ENCODE measurements around the gene TUBG2.

Gene TUBG2

GRCh38 chr17:42673266-42673884 is 14.3 kb downstream of the TUBG2 start:
- ChIA-PET CTCF (interaction anchor here (0.9 to 4.0 kb wide), 6 partner anchors 10 to 95 kb away, joined by 3 to 31 read pairs (median 6); partner anchors contain the start of genes CNTNAP1, PSMC3IP and TUBG2), POLR2A (interaction anchor here (1.9 kb wide), 1 partner anchor 95 kb away, joined by 5 read pairs; the partner anchor contains the start of gene PSMC3IP)
- TF ChIP-seq, protein P1, sequence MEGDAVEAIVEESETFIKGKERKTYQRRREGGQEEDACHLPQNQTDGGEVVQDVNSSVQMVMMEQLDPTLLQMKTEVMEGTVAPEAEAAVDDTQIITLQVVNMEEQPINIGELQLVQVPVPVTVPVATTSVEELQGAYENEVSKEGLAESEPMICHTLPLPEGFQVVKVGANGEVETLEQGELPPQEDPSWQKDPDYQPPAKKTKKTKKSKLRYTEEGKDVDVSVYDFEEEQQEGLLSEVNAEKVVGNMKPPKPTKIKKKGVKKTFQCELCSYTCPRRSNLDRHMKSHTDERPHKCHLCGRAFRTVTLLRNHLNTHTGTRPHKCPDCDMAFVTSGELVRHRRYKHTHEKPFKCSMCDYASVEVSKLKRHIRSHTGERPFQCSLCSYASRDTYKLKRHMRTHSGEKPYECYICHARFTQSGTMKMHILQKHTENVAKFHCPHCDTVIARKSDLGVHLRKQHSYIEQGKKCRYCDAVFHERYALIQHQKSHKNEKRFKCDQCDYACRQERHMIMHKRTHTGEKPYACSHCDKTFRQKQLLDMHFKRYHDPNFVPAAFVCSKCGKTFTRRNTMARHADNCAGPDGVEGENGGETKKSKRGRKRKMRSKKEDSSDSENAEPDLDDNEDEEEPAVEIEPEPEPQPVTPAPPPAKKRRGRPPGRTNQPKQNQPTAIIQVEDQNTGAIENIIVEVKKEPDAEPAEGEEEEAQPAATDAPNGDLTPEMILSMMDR (IDR thresholded peaks at IDR 0.05; ENCODE audit: insufficient read depth, low read length, missing control alignments) = no peak
- no peak for DNase-seq (ENCODE audit: low read depth, low spot score)
- no peak overlapping the region; the same call in 1 of the 2 replicates for H3K4me3 ChIP-seq (ENCODE audit: low read depth, low read length)

GRCh38 chr17:42673885-42674754 is 15.0 kb downstream of the TUBG2 start:
- TF ChIP-seq, protein P1 (IDR thresholded peaks at IDR 0.05; ENCODE audit: insufficient read depth, low read length, missing control alignments) = peak; percentile 68
- POLR2A ChIA-PET = interaction anchor here (0.8 to 1.9 kb wide), 2 partner anchors 65 to 96 kb away, joined by 3 to 5 read pairs; partner anchors contain the start of genes PSMC3IP, RETREG3 and TUBG1
- CTCF ChIA-PET = interaction anchor here (0.7 to 4.0 kb wide), 9 partner anchors 9 to 101 kb away, joined by 3 to 31 read pairs (median 3); partner anchors contain the start of genes CNTNAP1, PSMC3IP and TUBG2

GRCh38 chr17:42674755-42675347 is 15.8 kb downstream of the TUBG2 start:
- H3K4me3 ChIP-seq (ENCODE audit: low read depth, low read length) = peak overlapping the region; percentile 94
- CTCF ChIA-PET = interaction anchor here (0.7 to 4.0 kb wide), 10 partner anchors 8 to 102 kb away, joined by 3 to 31 read pairs (median 4); partner anchors contain the start of genes CNTNAP1, PSMC3IP and TUBG2
- TF ChIP-seq, protein P1 (IDR thresholded peaks at IDR 0.05; ENCODE audit: insufficient read depth, low read length, missing control alignments) = no peak
- POLR2A ChIA-PET = interaction anchor here (0.8 to 1.9 kb wide), 2 partner anchors 65 to 97 kb away, joined by 3 to 5 read pairs; partner anchors contain the start of genes PSMC3IP, RETREG3 and TUBG1
- no peak for DNase-seq (ENCODE audit: low read depth, low spot score)

More at GRCh38 chr17:42673885-42674754, 15.0 kb downstream of the TUBG2 start:
- no peak for DNase-seq (ENCODE audit: low read depth, low spot score)
- peak overlapping the region; percentile 94 for H3K4me3 ChIP-seq (ENCODE audit: low read depth, low read length)

DNA sequence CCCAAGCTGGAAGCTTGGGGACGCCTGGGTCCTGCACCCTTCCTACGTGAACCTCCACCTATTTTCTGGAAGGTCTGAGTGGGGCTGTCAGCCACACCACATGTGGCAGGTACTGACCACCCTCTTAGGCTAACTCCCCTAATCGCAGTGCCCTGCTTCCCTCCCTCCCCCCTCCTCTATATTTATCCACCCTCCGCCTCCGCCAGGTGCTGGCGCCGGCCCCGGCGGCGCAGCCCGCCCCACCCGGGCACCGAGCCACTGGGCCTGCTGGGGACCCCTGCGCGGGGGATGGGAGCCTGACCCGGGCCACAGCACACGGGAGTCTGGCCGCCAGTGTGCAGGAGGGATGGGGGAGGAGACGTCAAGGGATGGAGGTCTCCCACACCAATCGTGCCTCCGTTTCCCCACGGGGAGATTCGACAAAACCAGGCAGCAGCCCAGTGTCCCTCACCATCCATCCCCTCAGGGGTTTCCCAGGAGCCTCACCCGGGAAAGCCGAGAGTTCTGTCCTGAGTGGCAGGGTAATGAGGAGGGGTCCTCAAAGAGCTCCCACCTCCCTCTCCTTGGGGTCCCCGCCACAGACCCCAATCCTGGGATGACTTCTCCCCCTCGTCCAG is 16.4 kb downstream of the TUBG2 start:
- POLR2A ChIA-PET = interaction anchor here (1.0 to 2.0 kb wide), 3 partner anchors 8 to 97 kb away, joined by 3 to 13 read pairs (median 9); partner anchors contain the start of gene PSMC3IP
- H3K4me3 ChIP-seq (ENCODE audit: low read depth, low read length) = peak overlapping the region; percentile 94
- TF ChIP-seq, protein P1 (IDR thresholded peaks at IDR 0.05; ENCODE audit: insufficient read depth, low read length, missing control alignments) = no peak
- no peak for DNase-seq (ENCODE audit: low read depth, low spot score)
- CTCF ChIA-PET = interaction anchor here (1.1 to 6.4 kb wide), 6 partner anchors 8 to 97 kb away, joined by 4 to 120 read pairs (median 6); partner anchors contain the start of genes PSMC3IP, RETREG3, TUBG1 and TUBG2

DNA sequence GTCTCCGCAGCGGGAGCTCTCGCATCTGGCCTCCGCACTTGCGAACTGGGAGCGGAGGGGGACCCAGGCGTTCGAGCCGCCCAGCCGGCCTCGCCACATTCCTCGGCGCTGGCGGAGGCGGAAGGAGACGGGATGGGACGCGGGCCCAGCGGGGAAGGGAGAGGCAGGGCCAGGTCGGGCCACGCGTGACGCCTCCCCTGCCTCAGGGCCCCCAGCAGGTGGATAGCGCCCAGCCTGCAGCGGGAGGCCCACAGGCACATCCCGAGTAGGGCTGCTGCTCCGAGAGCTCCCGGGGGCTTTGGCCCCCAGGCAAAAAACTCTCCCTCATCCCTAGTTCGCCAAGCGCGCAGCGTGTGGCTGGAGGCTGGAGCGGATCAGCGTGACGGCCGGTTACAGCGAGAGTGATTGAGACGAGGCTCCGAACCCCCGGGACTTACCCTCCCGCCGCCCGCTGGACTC is 16.9 kb downstream of the TUBG2 start:
- POLR2A ChIA-PET = interaction anchor here (1.0 to 2.0 kb wide), 5 partner anchors 8 to 98 kb away, joined by 3 to 13 read pairs (median 7); partner anchors contain the start of genes PSMC3IP, RETREG3 and TUBG1
- no peak for DNase-seq (ENCODE audit: low read depth, low spot score)
- CTCF ChIA-PET = interaction anchor here (1.0 to 6.4 kb wide), 9 partner anchors 9 to 98 kb away, joined by 3 to 120 read pairs (median 5); partner anchors contain the start of genes PSMC3IP, RETREG3, TUBG1 and TUBG2
- TF ChIP-seq, protein P1 (IDR thresholded peaks at IDR 0.05; ENCODE audit: insufficient read depth, low read length, missing control alignments) = no peak
- H3K4me3 ChIP-seq (ENCODE audit: low read depth, low read length) = peak overlapping the region; percentile 94

Data from AG04449 (cell line).